ENCODE measurements around the gene SIGLEC1. TPM values are rescaled to one million over a fixed set of nuclear protein-coding genes. Genes with fewer than 3 reads are reported as not detected.

The SIGLEC1 gene
- total RNA-seq, 1 experiment from 2014 or later: not detected

- Histone ChIP-seq H3K4me1 (ENCODE audit: insufficient read depth, low read length, poor library complexity, severe bottlenecking) (peaks cover 9% of the 10 kb centered on the region), H3K9me3 (ENCODE audit: low read depth, low read length, poor library complexity, severe bottlenecking) (no peaks in the 10 kb centered on the region), H3K27ac (ENCODE audit: low read depth, low read length, poor library complexity, severe bottlenecking) (no peak overlapping the region), H3K4me3 (ENCODE audit: low read depth, low read length, poor library complexity, severe bottlenecking) (no peak overlapping the region), H3K27me3 (replicated peaks; ENCODE audit: insufficient read depth, low read depth, low read length, poor library complexity) (no peaks in the 10 kb centered on the region), H3K36me3 (ENCODE audit: insufficient read depth, low read length, poor library complexity, severe bottlenecking) (no peaks in the 10 kb centered on the region)
- intact Hi-C loops (cut with micrococcal nuclease; ENCODE audit: unreplicated experiment): no loop called here
- no peak for TF ChIP-seq CTCF (conservative IDR thresholded peaks at IDR 0.05; ENCODE audit: low read depth, low read length)
- ChIA-PET CTCF (no interaction called here), POLR2A (ENCODE audit: low non-redundant PET) (no interaction called here)
- no peak for DNase-seq (ENCODE audit: low spot score)
- no TSS peak for BruUV-seq (replicated peaks)
Measured at GRCh38 chr20:3729811-3730540, 17.6 kb upstream of the SIGLEC1 start.

- H3K4me3 ChIP-seq (ENCODE audit: low read depth, low read length, poor library complexity, severe bottlenecking): no peak overlapping the region
- H3K27me3 ChIP-seq (replicated peaks; ENCODE audit: insufficient read depth, low read depth, low read length, poor library complexity): no peaks in the 10 kb centered on the region
- no TSS peak for BruUV-seq (replicated peaks)
- intact Hi-C loops (cut with micrococcal nuclease; ENCODE audit: unreplicated experiment): no loop called here
- no peak for DNase-seq (ENCODE audit: low spot score)
- H3K9me3 ChIP-seq (ENCODE audit: low read depth, low read length, poor library complexity, severe bottlenecking): no peaks in the 10 kb centered on the region
- H3K27ac ChIP-seq (ENCODE audit: low read depth, low read length, poor library complexity, severe bottlenecking): no peak overlapping the region
- peaks cover 9% of the 10 kb centered on the region for H3K4me1 ChIP-seq (ENCODE audit: insufficient read depth, low read length, poor library complexity, severe bottlenecking)
- ChIA-PET CTCF (no interaction called here), POLR2A (ENCODE audit: low non-redundant PET) (interaction anchor here (0.6 kb wide), 1 partner anchor 14 kb away, joined by 4 read pairs; no protein-coding TSS in a partner anchor)
- no peaks in the 10 kb centered on the region for H3K36me3 ChIP-seq (ENCODE audit: insufficient read depth, low read length, poor library complexity, severe bottlenecking)
- no peak for TF ChIP-seq EZH2 (IDR thresholded peaks at IDR 0.05; ENCODE audit: borderline replicate concordance, low read depth, low read length, poor library complexity, severe bottlenecking)
- no peak for TF ChIP-seq CTCF (conservative IDR thresholded peaks at IDR 0.05; ENCODE audit: low read depth, low read length)
Measured at GRCh38 chr20:3729378-3729777, 17.0 kb upstream of the SIGLEC1 start.

DNA sequence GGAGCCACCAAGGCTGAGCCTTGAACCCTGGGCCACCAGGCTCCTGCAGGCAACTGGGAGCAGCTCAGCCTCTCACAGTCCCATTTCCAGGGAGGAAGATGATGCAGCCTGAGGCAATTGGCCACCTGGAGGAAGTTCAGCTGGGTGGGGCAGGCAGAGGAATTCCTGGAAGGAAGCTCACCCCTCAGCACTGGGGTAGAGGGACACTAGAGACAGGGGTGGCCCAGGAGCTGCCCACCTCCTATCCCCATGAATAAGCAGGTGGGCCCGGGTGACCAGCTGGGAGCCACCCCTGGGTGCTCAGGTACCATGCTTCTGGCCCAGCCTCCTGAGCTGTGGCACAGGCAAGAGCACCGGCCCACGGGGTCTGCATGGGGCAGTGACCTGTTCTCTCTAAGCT, 16.5 kb upstream of the SIGLEC1 start:
- no peak for DNase-seq (ENCODE audit: low spot score)
- Histone ChIP-seq H3K36me3 (ENCODE audit: insufficient read depth, low read length, poor library complexity, severe bottlenecking) (no peaks in the 10 kb centered on the region), H3K27ac (ENCODE audit: low read depth, low read length, poor library complexity, severe bottlenecking) (no peak overlapping the region), H3K9me3 (ENCODE audit: low read depth, low read length, poor library complexity, severe bottlenecking) (no peaks in the 10 kb centered on the region), H3K4me3 (ENCODE audit: low read depth, low read length, poor library complexity, severe bottlenecking) (no peak overlapping the region), H3K4me1 (ENCODE audit: insufficient read depth, low read length, poor library complexity, severe bottlenecking) (peaks cover 9% of the 10 kb centered on the region), H3K27me3 (replicated peaks; ENCODE audit: insufficient read depth, low read depth, low read length, poor library complexity) (no peaks in the 10 kb centered on the region)
- BruUV-seq (replicated peaks): no TSS peak
- CTCF ChIA-PET: no interaction called here
- TF ChIP-seq EZH2 (IDR thresholded peaks at IDR 0.05; ENCODE audit: borderline replicate concordance, low read depth, low read length, poor library complexity, severe bottlenecking): no peak
- TF ChIP-seq CTCF (conservative IDR thresholded peaks at IDR 0.05; ENCODE audit: low read depth, low read length): no peak
- intact Hi-C loops (cut with micrococcal nuclease; ENCODE audit: unreplicated experiment): no loop called here
- POLR2A ChIA-PET (ENCODE audit: low non-redundant PET): interaction anchor here (0.6 kb wide), 1 partner anchor 14 kb away, joined by 4 read pairs; no protein-coding TSS in a partner anchor
